GM12801 (cell line): ENCODE measurements around the gene MMP19.

ENCODE experiments used
- TF ChIP-seq, protein P1 (sequence below): IDR thresholded peaks from one replicate; pipeline ENCODE4 v1.5.1; 2011; ENCODE audit warnings: control low read depth; ENCODE audit not compliant: insufficient read length; ENCODE audit errors: extremely low read depth

The MMP19 gene, protein sequence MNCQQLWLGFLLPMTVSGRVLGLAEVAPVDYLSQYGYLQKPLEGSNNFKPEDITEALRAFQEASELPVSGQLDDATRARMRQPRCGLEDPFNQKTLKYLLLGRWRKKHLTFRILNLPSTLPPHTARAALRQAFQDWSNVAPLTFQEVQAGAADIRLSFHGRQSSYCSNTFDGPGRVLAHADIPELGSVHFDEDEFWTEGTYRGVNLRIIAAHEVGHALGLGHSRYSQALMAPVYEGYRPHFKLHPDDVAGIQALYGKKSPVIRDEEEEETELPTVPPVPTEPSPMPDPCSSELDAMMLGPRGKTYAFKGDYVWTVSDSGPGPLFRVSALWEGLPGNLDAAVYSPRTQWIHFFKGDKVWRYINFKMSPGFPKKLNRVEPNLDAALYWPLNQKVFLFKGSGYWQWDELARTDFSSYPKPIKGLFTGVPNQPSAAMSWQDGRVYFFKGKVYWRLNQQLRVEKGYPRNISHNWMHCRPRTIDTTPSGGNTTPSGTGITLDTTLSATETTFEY

DNA sequence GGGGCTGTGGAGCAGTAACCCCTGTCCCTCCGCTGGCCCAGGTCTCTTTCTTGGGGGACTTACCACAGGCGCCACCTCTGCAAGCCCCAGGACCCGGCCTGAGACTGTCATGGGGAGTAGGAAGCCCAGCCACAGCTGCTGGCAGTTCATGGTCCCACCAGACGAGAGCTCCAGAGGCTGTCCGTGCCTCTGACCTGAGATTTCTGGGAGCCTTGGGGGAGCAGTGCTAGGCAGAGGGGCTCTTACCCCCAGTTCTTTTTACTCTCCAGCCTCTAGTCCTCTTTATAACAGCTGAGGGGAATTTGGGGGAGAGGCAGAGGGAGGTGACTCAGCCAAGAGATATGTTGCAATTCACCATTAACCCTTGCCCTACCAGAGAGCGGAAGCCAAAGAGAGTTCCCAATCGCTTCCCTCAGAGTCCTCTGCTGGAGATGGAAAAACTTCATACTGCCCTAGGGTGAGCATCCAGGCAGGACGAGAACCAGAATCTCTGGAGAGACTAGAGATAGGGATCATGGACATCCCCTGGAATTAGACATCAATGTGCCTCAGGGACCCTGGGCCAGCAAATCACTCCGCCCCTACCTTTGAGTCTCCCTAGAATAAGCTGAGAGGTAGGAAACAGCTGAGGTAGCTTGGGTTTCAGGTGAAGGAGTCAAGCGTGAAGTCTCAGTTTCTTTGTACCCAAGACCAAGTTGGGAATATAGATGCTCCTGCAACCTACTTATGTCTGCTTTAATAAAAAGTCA is at the start of gene MMP19:
Gene MMP19, minus strand, starts transcription at position 256 of the 749 bp plus-strand sequence. Its CDS starts 106 bp downstream, at position 150.
- TF ChIP-seq, protein P1, sequence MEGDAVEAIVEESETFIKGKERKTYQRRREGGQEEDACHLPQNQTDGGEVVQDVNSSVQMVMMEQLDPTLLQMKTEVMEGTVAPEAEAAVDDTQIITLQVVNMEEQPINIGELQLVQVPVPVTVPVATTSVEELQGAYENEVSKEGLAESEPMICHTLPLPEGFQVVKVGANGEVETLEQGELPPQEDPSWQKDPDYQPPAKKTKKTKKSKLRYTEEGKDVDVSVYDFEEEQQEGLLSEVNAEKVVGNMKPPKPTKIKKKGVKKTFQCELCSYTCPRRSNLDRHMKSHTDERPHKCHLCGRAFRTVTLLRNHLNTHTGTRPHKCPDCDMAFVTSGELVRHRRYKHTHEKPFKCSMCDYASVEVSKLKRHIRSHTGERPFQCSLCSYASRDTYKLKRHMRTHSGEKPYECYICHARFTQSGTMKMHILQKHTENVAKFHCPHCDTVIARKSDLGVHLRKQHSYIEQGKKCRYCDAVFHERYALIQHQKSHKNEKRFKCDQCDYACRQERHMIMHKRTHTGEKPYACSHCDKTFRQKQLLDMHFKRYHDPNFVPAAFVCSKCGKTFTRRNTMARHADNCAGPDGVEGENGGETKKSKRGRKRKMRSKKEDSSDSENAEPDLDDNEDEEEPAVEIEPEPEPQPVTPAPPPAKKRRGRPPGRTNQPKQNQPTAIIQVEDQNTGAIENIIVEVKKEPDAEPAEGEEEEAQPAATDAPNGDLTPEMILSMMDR: no peak

DNA sequence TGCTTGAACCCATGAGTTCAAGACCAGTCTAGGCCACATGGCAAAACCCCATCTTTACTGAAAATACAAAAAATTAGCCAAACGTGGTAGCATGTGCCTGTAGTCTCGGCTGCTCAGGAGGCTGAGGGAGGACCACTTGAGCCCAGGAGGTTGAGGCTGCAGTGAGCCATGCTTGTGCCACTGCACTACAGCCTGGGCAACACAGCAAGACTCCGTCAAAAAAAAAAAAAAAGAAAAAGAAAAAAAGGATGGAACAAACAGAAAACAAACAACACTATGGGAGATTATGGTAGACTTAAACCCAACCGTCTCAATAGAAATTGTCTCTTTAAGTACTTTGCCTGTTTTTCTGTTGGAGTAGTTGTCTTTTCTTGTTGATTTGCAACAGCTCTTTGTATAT is 48.6 kb upstream of the MMP19 start:
- TF ChIP-seq, protein P1: no peak

DNA sequence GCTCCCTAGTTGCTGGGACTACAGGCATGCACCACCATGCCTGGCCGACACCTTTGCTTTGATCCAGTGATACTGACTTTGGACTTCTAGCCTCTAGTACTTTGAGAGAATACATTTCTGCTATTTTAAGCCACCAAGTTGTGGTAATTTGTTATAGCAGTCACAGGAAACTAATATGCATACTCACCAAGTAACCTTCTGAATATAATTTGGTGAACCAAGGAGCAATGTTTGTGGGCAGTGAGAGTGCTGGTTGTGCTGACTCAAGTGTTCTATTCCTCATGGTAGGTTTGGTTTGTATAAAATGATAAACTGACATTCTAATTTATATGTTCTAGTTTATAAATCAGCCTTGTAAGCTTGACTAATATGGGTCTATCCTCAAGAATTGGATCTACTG is 42.4 kb upstream of the MMP19 start:
- TF ChIP-seq, protein P1: no peak

DNA sequence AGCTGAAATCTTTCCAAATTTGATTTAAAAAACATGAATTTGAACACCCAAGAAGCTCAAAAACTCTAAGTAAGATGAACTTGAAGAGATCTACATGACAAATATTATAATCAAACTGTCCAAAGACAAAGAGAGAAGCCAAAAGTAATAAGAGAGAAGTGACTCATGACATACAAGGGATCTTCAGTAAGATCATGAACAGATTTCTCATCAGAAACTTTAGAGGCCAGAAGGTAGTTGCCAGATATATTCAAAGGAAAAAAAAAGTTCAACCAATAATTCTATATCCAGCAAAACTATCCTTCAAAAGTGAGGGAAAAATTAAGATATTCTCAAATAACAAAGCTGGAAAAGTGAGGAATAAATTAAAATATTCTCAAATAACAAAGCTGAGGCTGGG is 35.1 kb upstream of the MMP19 start:
- TF ChIP-seq, protein P1: no peak

DNA sequence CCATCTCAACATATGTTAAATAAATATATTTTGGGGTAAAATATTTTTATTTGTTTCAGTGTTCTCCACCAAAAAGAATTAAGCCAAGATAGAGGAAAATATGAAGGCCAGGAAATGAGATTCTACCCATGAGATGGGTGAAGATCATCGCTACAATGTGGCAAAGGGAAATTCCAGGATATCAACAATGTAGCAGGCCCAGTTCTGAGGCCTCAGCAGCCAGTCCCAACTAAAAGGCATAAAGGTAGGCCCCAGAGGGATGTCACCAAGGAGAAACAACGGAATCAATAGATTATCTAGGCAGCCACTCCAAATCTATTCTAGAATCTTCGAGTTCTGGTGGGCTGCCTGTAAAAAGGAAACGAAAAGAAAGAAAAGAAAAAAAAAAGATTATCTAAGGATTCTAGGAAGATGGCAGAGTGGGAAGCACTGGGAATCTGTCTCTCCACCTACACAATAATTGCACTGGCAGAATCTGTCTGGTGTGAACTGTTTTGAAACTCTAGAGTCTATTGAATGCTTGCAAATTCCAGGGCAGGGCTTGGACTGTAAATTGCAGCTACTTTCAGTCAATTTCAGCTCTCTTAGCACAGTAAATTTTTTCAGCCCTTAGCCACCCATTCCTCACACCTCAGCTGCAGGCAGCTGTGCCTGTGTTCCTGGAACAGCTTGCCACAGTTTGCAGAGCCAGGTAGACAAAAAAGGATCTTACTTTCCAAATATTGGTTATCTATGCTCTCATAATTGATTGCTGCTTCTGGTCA is 33.1 kb upstream of the MMP19 start:
- TF ChIP-seq, protein P1: no peak

DNA sequence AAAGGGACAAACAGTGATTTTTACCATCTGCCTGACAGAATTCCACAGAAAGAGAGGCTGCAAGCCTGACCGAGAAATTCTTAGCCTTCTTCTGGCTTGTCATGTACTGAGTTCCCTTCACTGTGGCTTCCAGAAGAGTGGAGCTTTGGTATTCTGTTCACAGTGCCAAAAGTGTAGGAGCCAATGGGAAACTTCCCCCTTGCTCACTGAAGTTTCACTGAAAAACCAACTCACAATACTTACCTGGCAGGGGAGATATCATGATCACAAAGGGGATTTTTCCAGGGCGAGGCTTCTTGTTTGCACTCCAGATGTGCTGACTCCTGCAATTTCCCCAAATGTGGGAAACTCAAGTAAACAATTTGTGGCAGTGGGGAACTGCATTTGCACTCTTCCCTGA is 31.7 kb upstream of the MMP19 start:
- TF ChIP-seq, protein P1: no peak

DNA sequence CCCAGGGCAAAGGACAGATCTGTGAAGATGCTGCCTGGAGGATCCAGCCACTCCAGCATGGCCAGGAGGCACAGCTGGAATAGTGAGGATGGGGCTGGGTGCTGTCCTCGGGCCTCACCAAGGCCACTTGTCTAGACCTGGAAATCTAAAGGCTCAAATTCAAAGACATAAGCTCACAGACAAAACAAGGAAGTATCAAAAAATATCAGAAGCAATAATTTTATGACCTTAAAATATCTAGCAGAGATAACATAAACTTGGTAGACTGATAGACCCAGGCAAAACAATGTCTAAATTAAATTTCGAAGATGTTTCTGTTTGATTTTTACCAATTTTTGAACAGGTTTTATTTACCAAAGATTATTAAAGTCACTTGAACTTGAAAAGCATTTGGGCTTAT is 22.6 kb upstream of the MMP19 start:
- TF ChIP-seq, protein P1: no peak
